DND-41 (cell line): Measurements from ENCODE around the gene PUS7.

Experiments used
- EZH2 ChIP-seq: IDR thresholded peaks from 3 replicates; pipeline ENCODE4 v1.6.1; 2012; ENCODE audit warnings: borderline replicate concordance, low read depth, mild to moderate bottlenecking, moderate library complexity, low read length, inconsistent platforms; ENCODE audit not compliant: severe bottlenecking
- TF ChIP-seq, protein P1 (sequence below): IDR thresholded peaks from 2 replicates; pipeline ENCODE4 v1.5.1; 2012; ENCODE audit warnings: borderline replicate concordance, low read length, moderate library complexity, mild to moderate bottlenecking; ENCODE audit not compliant: poor library complexity, severe bottlenecking; ENCODE audit errors: extremely low read depth

DNA sequence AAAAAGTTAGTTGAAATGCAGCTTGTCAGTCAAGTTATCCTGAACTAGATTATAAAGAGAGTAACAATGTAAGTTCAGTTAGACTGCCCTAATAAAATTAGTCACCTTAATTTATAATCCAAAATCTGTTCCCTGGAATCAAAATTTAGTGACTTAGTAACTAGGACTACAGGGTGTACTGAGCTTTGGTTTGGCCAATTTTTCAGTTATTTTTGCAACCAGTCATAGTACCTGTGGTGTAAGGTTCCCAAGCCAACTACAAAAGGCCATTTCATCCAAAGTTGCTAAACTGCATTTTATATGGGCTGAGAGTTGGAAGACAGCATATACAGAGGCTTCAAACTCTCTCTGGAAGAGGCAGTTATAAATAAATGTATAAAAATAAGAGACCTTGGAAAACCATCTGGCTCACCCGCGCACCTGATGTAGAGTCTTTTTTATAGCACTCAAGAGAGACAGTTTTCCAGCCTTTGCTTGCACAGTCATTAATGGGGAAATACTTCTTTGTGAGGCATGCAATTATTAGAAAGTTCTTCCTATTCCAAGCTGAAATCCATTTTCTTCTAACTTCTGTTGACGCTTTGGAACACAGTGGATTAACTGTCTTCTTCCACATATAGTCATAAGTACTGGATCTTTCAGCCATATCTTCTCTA is 59.2 kb downstream of the PUS7 start:
- TF ChIP-seq, protein P1, sequence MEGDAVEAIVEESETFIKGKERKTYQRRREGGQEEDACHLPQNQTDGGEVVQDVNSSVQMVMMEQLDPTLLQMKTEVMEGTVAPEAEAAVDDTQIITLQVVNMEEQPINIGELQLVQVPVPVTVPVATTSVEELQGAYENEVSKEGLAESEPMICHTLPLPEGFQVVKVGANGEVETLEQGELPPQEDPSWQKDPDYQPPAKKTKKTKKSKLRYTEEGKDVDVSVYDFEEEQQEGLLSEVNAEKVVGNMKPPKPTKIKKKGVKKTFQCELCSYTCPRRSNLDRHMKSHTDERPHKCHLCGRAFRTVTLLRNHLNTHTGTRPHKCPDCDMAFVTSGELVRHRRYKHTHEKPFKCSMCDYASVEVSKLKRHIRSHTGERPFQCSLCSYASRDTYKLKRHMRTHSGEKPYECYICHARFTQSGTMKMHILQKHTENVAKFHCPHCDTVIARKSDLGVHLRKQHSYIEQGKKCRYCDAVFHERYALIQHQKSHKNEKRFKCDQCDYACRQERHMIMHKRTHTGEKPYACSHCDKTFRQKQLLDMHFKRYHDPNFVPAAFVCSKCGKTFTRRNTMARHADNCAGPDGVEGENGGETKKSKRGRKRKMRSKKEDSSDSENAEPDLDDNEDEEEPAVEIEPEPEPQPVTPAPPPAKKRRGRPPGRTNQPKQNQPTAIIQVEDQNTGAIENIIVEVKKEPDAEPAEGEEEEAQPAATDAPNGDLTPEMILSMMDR: no peak
- no peak for TF ChIP-seq EZH2
